DMS79 treated with DMSO at 0.1 percent for 48 hours (cell line): ENCODE data around the gene QRFP.

Experiments
- DNase-seq: peaks from one replicate; lab custom pipeline; 2025; lab: John Stamatoyannopoulos, UW

Gene QRFP

DNA sequence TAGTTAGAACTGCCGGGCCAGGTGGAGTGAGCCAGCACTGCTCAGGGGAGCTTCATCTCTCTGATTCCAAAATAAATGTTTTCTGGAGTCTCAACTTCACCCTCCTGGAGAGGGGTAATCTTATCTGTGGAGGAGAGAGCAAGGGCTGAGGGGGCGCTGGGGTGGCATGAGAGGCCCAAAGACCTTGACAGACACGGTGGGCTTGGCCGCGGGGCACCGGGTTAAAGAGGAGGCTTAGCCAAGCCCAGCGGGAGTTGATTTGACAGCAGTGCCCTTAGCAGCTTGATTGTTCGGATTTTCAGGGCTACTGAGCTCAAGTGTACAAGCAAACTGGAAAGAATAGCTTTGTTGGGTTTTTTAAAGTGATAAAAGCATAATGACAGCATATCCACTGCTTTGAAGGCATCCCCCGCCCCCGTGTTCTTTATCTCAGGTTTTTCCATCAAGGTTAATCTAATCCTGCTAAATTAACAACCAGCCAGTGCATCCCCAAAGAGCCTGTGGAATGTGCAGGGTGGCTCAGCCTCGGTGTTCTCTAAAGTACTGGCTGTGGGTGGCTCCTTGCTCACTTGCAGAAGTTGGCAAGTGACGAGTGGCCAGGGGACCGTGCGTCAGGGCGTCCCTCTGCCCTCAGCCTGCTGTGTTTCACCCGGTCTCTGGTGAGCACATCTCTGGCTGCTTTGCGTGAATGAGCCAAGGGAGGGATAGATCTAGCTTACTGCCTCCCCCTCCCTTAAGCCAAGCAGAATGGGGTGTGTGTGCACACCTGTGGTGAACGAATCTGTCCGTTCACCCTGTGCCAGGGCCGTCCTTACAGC is 5.5 kb downstream of the QRFP start:
- DNase-seq, result no peak

DNA sequence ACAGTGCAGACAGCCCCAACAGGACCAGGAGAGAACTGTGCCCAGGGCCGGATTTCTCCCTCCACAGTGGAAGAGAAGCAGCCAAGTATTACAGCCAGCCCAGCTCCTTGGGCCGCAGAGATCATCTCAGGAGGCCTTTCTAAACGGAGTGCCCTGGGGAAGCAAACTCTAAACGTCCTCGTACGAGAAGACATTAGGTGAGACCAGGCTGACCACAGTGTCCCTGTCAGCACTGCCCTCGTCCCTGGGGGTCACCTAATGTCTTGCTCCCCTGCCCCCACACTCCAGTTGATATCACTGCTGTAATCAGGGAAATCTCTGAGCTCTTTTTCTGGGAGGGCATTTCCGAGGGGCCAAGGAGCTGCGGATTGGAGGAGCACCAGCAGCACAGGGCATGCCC is 6.5 kb downstream of the QRFP start:
- DNase-seq, result no peak

DNA sequence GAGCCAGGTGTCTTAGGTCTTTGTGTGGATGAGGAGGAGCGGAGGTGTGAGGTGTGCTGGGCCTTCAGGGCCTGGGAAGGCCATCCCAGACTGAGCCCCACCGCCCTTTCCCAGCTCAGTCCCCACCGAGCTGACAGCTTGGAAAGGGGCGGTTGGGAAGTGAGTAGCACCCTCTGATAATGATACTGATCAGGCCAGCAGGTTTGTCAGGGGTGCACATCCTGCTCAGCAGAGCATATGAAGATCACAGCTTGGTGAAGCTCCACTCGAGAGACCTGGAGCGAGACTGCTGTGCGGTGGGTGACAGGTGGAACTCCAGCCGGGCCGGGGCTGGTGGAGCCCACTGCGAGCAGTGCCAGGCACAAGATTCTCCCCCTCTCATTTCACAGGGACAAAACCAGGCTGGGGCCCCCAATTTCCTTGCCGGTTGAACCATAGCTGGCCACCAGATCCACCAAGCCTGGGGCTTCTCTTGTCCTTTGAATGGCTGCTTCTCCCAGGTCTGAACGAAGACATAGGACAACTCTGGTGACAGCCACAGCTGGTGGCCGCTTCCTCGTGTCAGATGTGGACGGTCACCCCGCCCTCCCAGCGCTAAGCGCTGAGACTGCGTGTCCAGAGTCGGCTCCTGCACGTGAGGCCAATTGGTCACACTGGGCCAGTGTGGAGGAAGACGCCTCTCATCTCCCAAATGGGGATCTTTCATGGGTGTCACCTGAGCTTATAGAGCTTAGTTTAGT is 8.3 kb downstream of the QRFP start:
- no peak for DNase-seq

DNA sequence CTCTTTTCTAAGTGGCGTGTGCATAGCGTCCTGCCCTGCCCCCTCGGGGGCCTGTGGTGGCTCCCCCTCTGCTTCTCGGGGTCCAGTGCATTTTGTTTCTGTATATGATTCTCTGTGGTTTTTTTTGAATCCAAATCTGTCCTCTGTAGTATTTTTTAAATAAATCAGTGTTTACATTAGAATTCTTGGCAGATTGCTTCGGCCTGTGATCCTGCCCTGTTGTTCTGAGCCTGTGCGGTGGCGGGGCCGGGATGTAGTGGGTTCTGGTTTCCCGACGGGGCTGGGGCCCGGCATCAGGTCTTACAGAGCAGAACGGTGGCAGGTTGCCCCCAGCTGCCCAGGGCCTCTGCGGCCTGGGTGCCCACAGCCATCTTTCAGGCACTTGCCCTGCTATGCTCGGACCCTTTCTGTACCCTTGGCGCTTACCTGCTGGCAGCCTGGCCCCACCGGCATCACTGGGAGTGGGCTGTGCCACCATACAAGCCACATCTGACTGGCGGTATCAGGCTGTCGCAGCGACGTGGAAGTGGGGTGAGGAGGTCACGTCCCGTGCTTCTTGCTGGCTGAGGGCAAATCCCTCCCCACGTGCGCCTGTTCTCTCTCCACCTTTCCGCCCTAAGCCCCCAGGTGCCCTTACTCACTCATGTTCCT is 9.0 kb downstream of the QRFP start:
- no peak for DNase-seq

DNA sequence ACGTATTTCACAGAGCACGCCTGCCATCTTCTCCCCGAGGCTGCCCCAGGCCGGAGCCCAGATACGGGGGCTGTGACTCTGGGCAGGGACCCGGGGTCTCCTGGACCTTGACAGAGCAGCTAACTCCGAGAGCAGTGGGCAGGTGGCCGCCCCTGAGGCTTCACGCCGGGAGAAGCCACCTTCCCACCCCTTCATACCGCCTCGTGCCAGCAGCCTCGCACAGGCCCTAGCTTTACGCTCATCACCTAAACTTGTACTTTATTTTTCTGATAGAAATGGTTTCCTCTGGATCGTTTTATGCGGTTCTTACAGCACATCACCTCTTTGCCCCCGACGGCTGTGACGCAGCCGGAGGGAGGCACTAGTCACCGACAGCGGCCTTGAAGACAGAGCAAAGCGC is 9.6 kb downstream of the QRFP start:
- no peak for DNase-seq

DNA sequence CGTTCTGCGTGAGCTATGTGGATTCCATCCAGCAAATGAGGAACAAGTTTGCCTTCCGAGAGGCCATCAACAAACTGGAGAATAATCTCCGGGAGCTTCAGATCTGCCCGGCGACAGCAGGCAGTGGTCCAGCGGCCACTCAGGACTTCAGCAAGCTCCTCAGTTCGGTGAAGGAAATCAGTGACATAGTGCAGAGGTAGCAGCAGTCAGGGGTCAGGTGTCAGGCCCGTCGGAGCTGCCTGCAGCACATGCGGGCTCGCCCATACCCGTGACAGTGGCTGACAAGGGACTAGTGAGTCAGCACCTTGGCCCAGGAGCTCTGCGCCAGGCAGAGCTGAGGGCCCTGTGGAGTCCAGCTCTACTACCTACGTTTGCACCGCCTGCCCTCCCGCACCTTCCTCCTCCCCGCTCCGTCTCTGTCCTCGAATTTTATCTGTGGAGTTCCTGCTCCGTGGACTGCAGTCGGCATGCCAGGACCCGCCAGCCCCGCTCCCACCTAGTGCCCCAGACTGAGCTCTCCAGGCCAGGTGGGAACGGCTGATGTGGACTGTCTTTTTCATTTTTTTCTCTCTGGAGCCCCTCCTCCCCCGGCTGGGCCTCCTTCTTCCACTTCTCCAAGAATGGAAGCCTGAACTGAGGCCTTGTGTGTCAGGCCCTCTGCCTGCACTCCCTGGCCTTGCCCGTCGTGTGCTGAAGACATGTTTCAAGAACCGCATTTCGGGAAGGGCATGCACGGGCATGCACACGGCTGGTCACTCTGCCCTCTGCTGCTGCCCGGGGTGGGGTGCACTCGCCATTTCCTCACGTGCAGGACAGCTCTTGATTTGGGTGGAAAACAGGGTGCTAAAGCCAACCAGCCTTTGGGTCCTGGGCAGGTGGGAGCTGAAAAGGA is 10.9 kb downstream of the QRFP start:
- no peak for DNase-seq

DNA sequence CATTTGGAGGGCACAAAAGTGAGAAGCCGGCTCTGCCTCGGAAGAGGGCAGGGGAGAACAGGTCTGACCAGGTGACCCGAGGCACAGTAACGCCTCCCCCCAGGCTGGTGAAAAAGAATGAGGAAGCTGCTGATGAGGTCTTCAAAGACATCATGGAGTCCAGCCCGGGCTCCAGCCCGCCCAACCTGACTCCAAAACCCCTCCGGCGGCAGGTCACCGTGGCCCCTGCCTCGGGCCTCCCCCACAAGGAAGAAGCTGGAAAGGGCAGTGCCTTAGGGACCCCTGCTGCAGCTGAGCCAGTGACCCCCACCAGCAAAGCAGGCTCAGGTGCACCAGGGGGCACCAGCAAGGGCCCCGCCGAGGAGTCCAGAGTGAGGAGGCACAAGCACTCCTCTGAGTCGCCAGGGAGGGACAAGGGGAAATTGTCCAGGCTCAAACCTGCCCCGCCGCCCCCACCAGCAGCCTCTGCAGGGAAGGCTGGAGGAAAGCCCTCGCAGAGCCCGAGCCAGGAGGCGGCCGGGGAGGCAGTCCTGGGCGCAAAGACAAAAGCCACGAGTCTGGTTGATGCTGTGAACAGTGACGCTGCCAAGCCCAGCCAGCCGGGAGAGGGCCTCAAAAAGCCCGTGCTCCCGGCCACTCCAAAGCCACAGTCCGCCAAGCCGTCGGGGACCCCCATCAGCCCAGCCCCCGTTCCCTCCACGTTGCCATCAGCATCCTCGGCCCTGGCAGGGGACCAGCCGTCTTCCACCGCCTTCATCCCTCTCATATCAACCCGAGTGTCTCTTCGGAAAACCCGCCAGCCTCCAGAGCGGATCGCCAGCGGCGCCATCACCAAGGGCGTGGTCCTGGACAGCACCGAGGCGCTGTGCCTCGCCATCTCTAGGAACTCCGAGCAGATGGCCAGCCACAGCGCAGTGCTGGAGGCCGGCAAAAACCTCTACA is 11.8 kb downstream of the QRFP start:
- DNase-seq, result no peak

DNA sequence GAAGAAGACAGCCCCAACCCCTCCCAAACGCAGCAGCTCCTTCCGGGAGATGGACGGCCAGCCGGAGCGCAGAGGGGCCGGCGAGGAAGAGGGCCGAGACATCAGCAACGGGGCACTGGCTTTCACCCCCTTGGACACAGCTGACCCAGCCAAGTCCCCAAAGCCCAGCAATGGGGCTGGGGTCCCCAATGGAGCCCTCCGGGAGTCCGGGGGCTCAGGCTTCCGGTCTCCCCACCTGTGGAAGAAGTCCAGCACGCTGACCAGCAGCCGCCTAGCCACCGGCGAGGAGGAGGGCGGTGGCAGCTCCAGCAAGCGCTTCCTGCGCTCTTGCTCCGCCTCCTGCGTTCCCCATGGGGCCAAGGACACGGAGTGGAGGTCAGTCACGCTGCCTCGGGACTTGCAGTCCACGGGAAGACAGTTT is 12.5 kb downstream of the QRFP start:
- DNase-seq, result no peak

DNA sequence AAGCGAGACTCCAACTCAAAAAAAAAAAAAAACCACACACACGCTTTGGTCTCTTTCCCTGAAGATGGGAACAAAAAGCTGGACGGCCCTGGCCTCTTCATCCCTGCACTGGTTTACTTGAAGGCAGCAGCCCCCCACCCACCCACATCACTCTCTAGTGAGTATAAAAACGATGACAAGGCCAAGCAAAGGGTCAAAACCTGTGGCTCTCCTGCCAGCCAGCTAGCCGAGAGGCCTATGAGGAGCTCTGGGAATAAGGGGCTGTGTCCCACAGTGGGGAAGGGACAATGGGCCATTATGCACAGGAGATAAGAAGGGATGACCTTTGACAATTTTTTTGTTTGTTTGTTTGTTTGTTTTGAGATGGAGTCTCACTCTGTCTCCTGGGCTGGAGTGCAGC is 13.1 kb downstream of the QRFP start:
- DNase-seq, result no peak

DNA sequence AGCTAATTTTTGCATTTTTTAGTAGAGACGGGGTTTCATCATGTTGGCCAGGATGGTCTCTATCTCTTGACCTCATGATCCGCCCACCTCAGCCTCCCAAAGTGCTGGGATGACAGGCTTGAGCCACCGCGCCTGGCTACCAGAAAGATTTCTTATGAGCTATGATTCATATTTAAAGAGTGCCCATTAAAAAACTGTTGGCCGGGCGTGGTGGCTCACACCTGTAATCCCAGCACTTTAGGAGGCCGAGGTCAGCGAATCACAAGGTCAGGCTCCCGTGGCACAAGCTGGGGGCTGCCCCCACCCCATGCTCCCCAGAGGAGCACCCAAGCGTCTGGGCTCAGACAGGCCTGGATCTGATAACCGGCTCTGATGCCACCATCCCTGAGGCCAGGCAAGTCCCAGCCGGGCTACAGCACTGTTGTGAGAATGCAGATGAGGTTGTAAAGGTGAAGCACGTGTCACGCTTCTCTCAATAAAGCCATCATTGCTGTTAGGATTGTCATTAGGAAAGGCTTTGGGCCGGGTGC is 13.9 kb downstream of the QRFP start:
- DNase-seq, result no peak

DNA sequence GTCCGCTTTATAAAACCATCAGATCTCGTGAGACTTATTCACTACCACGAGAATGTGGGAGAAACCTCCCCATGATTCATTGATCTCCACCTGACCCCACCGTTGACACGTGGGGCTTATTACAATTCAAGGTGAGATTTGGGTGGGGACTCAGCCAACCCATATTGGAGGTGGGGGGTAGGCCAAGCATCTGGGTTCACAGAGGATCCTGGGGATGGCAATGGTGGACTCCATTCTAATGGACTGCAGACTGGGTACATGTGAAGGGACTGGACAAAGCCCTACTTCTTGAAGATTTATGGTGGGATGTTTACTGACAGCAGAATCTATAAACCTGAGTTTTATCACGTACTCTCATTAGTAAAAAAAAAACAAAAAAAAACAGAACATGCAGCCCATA is 15.1 kb downstream of the QRFP start:
- no peak for DNase-seq

DNA sequence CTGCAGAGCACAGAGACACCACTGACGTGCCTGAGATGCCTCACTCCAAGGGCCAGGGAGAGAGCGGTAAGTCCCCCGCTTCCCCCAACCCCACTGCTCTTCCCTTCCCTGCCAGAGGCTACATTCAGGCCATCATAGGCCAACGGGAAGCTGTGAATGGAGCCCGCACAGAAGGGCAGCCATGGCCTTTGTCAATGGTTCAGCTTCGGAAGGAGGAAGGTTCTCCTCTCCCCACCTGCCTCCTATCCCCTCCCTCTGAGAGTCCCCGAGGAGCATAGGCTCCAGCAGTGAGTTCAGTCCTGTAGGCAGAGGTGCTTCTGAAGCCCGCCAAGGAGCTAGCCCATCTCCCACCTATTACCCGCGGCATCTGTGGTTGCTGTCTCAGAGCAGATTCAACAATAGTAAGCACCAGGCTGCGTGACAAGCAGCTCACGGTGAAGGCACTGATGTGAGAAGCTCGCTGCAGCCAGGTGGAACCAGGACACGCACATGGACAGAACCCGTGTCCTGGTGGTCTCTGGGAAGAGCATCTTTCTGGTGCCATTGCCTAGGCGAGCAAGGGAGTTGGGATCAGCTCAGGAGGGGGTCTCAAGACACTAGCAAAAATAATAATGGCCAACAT is 15.9 kb downstream of the QRFP start:
- no peak for DNase-seq

DNA sequence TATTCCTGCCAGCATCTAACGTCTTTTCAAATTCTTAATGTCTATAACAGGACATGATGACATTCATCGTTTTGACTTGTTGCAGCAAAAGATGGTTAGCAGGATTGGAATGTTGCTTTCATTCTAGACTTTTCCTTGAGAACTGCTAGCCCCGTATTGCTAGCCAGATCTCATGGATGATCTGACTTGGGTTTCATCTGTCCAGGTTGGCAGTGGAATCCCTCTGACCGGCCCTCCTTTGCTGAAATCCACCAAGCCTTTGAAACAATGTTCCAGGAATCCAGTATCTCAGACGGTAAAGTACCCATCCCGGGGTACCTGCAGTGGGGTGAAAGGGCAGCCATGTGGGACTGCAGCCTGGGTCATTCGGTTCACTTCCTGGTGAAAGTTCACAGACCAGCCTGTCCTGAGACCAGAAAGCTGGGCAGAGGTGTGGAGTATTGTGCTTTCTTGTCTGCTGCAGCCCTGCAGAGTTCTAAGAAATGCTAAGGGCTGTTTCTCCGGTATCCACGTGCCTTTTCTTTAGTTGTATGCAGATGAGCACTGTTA is 16.7 kb downstream of the QRFP start:
- DNase-seq, result no peak

DNA sequence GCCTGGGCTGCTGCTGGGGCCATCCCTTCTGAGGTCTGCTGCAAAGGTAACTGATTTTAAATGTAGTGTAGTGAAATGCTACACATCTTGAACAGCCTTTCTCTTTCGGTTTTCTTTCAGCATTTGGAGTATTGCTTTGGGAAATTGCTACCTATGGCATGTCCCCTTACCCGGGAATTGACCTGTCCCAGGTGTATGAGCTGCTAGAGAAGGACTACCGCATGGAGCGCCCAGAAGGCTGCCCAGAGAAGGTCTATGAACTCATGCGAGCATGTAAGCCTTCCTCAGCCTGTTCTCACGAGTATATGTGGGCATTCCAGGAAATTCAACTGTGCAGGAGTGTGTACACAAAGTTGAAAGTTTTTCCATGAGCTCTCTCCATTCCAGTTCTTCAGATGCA is 18.3 kb downstream of the QRFP start:
- no peak for DNase-seq

DNA sequence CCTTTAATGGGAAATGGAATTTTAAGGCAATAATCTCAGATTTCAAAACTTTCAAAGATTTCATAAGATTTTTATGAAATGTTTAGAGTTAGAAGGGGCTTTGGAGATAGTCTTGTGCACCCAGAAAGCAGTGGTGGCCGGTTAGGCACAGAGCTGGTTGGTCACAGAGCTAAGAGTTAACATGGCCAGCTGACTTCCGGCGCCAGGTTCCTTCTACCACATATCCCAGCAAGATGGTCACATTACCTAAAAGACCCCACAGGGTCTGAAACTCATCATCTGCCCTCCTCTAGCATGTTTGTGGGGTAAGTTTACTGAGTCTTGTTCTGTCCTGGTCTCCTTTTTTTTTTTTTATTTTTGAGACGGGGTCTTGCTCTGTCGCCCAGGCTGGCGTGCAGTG is 19.3 kb downstream of the QRFP start:
- DNase-seq, result no peak

DNA sequence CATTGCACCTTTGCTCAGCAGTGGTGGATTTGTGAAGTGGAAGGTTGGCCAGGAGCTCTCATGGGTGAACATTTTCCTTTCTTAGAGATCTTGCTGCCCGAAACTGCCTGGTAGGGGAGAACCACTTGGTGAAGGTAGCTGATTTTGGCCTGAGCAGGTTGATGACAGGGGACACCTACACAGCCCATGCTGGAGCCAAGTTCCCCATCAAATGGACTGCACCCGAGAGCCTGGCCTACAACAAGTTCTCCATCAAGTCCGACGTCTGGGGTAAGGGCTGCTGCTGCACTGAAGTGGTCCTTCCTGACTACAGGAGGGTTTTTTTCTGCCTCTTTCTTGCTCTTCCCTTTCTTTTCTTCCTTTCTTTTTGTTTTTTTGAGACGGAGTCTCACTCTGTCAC is 21.8 kb downstream of the QRFP start:
- DNase-seq, result no peak

DNA sequence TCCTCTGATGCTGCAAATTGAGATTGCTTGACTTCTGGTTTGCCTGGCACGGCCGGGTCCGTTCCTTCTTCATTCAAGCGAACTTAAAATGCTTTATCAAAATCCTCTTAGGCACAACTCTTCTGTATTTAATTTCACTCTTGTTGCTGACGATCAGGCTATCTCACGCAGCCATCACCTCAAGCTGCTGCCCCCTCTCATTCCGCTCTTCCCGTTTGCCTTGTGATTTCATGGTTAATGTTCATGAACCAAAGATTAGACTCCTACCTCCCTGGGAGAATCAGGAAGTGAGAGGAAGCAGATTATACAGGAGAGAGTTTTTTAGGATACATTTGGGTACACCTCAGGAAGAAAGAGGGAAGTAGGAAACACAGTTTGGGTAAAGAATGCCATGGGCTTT is 22.6 kb downstream of the QRFP start:
- DNase-seq, result no peak

DNA sequence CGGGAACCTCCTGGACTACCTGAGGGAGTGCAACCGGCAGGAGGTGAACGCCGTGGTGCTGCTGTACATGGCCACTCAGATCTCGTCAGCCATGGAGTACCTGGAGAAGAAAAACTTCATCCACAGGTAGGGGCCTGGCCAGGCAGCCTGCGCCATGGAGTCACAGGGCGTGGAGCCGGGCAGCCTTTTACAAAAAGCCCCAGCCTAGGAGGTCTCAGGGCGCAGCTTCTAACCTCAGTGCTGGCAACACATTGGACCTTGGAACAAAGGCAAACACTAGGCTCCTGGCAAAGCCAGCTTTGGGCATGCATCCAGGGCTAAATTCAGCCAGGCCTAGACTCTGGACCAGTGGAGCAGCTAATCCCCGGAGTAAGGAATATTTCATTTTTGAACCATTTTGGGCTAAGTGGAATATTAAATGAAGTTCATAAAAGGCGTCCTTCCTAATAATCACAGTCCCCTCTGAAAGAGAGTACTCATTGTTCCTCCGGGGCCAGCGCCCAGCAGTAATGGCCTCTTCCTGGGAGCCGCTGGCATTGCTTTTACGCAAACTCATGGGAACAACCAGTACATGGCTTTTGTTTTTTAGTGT is 23.6 kb downstream of the QRFP start:
- DNase-seq, result no peak

DNA sequence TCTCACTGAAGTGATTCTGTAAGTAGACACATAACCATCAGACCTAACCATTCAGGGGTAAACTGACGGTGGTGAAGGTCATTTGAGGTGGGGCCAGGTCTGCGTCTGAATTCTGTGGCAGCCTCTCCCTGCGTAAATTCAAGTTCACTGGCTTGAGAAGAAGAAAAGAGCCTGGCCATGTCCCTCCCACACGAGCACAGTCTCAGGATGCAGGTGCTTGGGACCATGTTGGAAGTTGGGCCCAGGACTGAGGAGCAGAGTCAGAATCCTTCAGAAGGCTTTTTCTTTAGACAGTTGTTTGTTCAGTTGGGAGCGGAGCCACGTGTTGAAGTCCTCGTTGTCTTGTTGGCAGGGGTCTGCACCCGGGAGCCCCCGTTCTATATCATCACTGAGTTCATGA is 24.1 kb downstream of the QRFP start:
- no peak for DNase-seq

DNA sequence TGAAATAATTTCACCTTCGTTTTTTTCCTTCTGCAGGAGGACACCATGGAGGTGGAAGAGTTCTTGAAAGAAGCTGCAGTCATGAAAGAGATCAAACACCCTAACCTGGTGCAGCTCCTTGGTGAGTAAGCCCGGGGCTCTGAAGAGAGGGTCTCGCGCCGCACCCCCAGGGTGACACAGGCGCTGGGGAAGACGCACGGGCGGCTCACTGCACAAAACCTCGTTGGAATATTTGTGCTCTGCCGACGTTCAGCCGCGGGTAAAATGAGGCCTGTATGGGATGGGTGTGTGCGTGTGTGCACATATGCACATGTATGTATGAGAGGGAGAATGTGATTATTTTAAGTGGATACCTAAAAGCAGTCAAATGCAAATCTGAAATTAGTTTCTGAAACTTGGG is 24.5 kb downstream of the QRFP start:
- DNase-seq, result no peak
